ENCODE results near the gene EWSR1.

Gene EWSR1

DNA sequence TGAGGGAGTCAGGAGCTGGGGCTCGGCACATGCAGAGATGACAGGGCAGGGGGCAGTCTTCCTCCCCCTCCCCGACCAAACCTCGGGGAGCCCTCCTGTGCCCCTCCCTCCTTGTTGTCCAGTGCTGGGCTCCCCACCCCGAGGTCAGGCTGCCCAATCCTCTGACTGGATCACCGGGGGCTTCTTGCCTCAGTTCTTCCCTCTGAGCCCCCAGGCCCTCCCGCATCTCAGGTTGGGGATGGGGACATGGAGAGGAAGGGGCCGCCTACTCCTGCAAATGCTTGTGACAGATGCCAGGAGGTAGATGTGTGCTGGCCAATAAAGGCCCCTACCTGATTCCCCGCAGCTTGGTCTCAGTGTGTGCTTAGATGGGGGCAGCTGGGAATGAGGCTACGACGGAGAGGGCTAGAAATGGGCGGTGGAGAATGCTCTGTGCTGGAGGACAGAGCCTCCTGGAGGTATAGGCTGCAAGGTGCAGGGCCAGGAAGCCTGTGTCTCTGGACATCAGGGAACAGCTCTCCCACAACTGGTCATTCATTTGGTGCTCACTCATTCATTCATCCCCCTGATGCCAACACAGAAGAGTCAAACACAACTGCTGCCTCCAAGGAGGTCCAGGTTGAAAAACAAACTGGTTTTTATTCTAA is 8.7 kb upstream of the EWSR1 start:
- no peak overlapping the region for H3K18ac ChIP-seq (ENCODE audit: low read length)
- H3K36me3 ChIP-seq (ENCODE audit: control insufficient read depth, insufficient read depth, low read length) = peaks cover 4% of the 10 kb centered on the region
- no peaks in the 10 kb centered on the region for H3K79me2 ChIP-seq (ENCODE audit: control insufficient read depth, insufficient read depth, low read length)
- H2AK5ac ChIP-seq (ENCODE audit: low read length) = no peak overlapping the region
- no peak overlapping the region for H4K5ac ChIP-seq (ENCODE audit: low read length)
- no peaks in the 10 kb centered on the region for H3K27me3 ChIP-seq (ENCODE audit: insufficient read depth, low read length, poor library complexity)
- no peak overlapping the region for H2BK120ac ChIP-seq (ENCODE audit: low read depth, low read length)
- no peaks in the 10 kb centered on the region for H3K4me1 ChIP-seq (ENCODE audit: control insufficient read depth, low read depth, low read length)
- no peak overlapping the region for H3K4ac ChIP-seq (ENCODE audit: low read depth, low read length)
- no peak overlapping the region for H3K23ac ChIP-seq (ENCODE audit: low read length)
- no peak overlapping the region for H3K9ac ChIP-seq (ENCODE audit: low read length)
- H3K79me1 ChIP-seq (ENCODE audit: low read length) = peaks cover 2% of the 10 kb centered on the region
- no peak overlapping the region for H3K27ac ChIP-seq (ENCODE audit: low read depth, low read length)
- no peak overlapping the region for H3K56ac ChIP-seq (ENCODE audit: low read length)
- H3K4me3 ChIP-seq (ENCODE audit: low read length) = no peak overlapping the region
- whole genome bisulfite sequencing (ENCODE audit: extremely low coverage, insufficient coverage, low lambda C conversion rate) = no CpG with 5 or more reads among the region's 11 CpGs
- no peak overlapping the region for H4K8ac ChIP-seq (ENCODE audit: low read depth, low read length)
- H3K4me2 ChIP-seq (ENCODE audit: low read length) = no peak overlapping the region
- DNase-seq = peak; percentile 61
- no peak overlapping the region for H2BK15ac ChIP-seq (replicated peaks; ENCODE audit: low read depth)
- no peak overlapping the region for H2BK5ac ChIP-seq (ENCODE audit: low read length)

DNA sequence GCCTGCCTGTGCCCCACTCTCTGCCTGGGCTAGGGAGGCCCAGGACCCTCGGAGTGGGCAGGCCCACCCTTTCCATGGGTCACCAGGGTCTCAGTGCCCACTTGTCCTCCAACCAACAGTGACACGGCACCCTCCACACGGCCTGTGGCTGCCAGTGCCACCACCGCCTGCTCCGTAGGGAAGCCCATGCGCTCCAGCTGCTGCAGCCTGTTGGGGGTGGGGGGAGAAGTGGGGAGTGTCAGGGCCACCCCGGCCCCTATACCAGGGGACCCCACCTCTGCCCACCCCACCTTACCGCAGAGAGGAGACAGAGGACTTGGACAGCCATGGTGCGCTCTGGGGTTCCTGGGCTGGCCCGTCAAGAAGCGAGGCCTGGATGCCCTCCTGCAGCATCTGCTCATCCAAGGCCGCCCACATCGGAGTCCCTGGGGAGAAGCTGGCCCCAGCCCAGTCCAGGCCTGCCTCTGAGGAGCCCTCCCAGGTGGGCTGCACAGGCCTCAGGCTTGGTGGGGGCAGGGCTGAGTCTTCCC is 8.0 kb upstream of the EWSR1 start:
- Histone ChIP-seq H3K79me1 (ENCODE audit: low read length) (peaks cover 4% of the 10 kb centered on the region), H3K79me2 (ENCODE audit: control insufficient read depth, insufficient read depth, low read length) (no peaks in the 10 kb centered on the region), H2BK120ac (ENCODE audit: low read depth, low read length) (no peak overlapping the region), H3K27me3 (ENCODE audit: insufficient read depth, low read length, poor library complexity) (no peaks in the 10 kb centered on the region), H3K4me1 (ENCODE audit: control insufficient read depth, low read depth, low read length) (no peaks in the 10 kb centered on the region), H3K4me2 (ENCODE audit: low read length) (no peak overlapping the region), H3K27ac (ENCODE audit: low read depth, low read length) (no peak overlapping the region), H3K23ac (ENCODE audit: low read length) (no peak overlapping the region), H3K4ac (ENCODE audit: low read depth, low read length) (no peak overlapping the region), H4K5ac (ENCODE audit: low read length) (no peak overlapping the region), H3K56ac (ENCODE audit: low read length) (no peak overlapping the region), H3K9ac (ENCODE audit: low read length) (no peak overlapping the region), H3K36me3 (ENCODE audit: control insufficient read depth, insufficient read depth, low read length) (peaks cover 5% of the 10 kb centered on the region), H4K8ac (ENCODE audit: low read depth, low read length) (no peak overlapping the region), H2BK15ac (replicated peaks; ENCODE audit: low read depth) (no peak overlapping the region), H2BK5ac (ENCODE audit: low read length) (no peak overlapping the region), H3K18ac (ENCODE audit: low read length) (no peak overlapping the region), H3K4me3 (ENCODE audit: low read length) (no peak overlapping the region), H2AK5ac (ENCODE audit: low read length) (no peak overlapping the region)
- WGBS (ENCODE audit: extremely low coverage, insufficient coverage, low lambda C conversion rate) = no CpG with 5 or more reads among the region's 13 CpGs
- no peak for DNase-seq

- Histone ChIP-seq H4K5ac (ENCODE audit: low read length) (no peak overlapping the region), H2BK120ac (ENCODE audit: low read depth, low read length) (no peak overlapping the region), H3K27me3 (ENCODE audit: insufficient read depth, low read length, poor library complexity) (no peaks in the 10 kb centered on the region), H3K18ac (ENCODE audit: low read length) (no peak overlapping the region), H3K4me2 (ENCODE audit: low read length) (no peak overlapping the region), H4K8ac (ENCODE audit: low read depth, low read length) (no peak overlapping the region), H3K4ac (ENCODE audit: low read depth, low read length) (no peak overlapping the region), H2BK15ac (replicated peaks; ENCODE audit: low read depth) (no peak overlapping the region), H3K27ac (ENCODE audit: low read depth, low read length) (no peak overlapping the region), H3K79me2 (ENCODE audit: control insufficient read depth, insufficient read depth, low read length) (no peaks in the 10 kb centered on the region), H2AK5ac (ENCODE audit: low read length) (no peak overlapping the region), H3K23ac (ENCODE audit: low read length) (no peak overlapping the region), H3K4me3 (ENCODE audit: low read length) (no peak overlapping the region), H3K56ac (ENCODE audit: low read length) (no peak overlapping the region), H3K4me1 (ENCODE audit: control insufficient read depth, low read depth, low read length) (no peaks in the 10 kb centered on the region), H3K9ac (ENCODE audit: low read length) (no peak overlapping the region), H3K79me1 (ENCODE audit: low read length) (peaks cover 7% of the 10 kb centered on the region), H2BK5ac (ENCODE audit: low read length) (no peak overlapping the region), H3K36me3 (ENCODE audit: control insufficient read depth, insufficient read depth, low read length) (peaks cover 7% of the 10 kb centered on the region)
- no CpG with 5 or more reads among the region's 17 CpGs for WGBS (ENCODE audit: extremely low coverage, insufficient coverage, low lambda C conversion rate)
- no peak for DNase-seq
Observed at GRCh38 chr22:29260601-29261315, 7.3 kb upstream of the EWSR1 start.

GRCh38 chr22:29263791-29264276 is 4.2 kb upstream of the EWSR1 start:
- no peak for DNase-seq
- Histone ChIP-seq H3K27me3 (ENCODE audit: insufficient read depth, low read length, poor library complexity) (no peaks in the 10 kb centered on the region), H3K27ac (ENCODE audit: low read depth, low read length) (no peak overlapping the region), H3K79me2 (ENCODE audit: control insufficient read depth, insufficient read depth, low read length) (peaks cover 25% of the 10 kb centered on the region), H2BK120ac (ENCODE audit: low read depth, low read length) (no peak overlapping the region), H2BK5ac (ENCODE audit: low read length) (no peak overlapping the region), H3K4ac (ENCODE audit: low read depth, low read length) (no peak overlapping the region), H3K9ac (ENCODE audit: low read length) (no peak overlapping the region), H3K23ac (ENCODE audit: low read length) (no peak overlapping the region), H3K79me1 (ENCODE audit: low read length) (peaks cover 13% of the 10 kb centered on the region), H4K8ac (ENCODE audit: low read depth, low read length) (no peak overlapping the region), H2AK5ac (ENCODE audit: low read length) (no peak overlapping the region), H4K5ac (ENCODE audit: low read length) (no peak overlapping the region), H3K36me3 (ENCODE audit: control insufficient read depth, insufficient read depth, low read length) (peaks cover 10% of the 10 kb centered on the region), H3K4me2 (ENCODE audit: low read length) (no peak overlapping the region), H3K56ac (ENCODE audit: low read length) (no peak overlapping the region), H3K18ac (ENCODE audit: low read length) (no peak overlapping the region), H3K4me3 (ENCODE audit: low read length) (no peak overlapping the region), H2BK15ac (replicated peaks; ENCODE audit: low read depth) (no peak overlapping the region), H3K4me1 (ENCODE audit: control insufficient read depth, low read depth, low read length) (peaks cover 6% of the 10 kb centered on the region)
- no CpG with 5 or more reads among the region's 14 CpGs for WGBS (ENCODE audit: extremely low coverage, insufficient coverage, low lambda C conversion rate)

GRCh38 chr22:29265305-29265704 is 2.8 kb upstream of the EWSR1 start:
- Histone ChIP-seq H3K56ac (ENCODE audit: low read length) (no peak overlapping the region), H2BK120ac (ENCODE audit: low read depth, low read length) (no peak overlapping the region), H4K8ac (ENCODE audit: low read depth, low read length) (no peak overlapping the region), H3K23ac (ENCODE audit: low read length) (no peak overlapping the region), H2BK15ac (replicated peaks; ENCODE audit: low read depth) (no peak overlapping the region), H3K4me1 (ENCODE audit: control insufficient read depth, low read depth, low read length) (peaks cover 11% of the 10 kb centered on the region), H4K5ac (ENCODE audit: low read length) (no peak overlapping the region), H2AK5ac (ENCODE audit: low read length) (no peak overlapping the region), H3K9ac (ENCODE audit: low read length) (no peak overlapping the region), H3K4ac (ENCODE audit: low read depth, low read length) (no peak overlapping the region), H3K27ac (ENCODE audit: low read depth, low read length) (no peak overlapping the region), H3K36me3 (ENCODE audit: control insufficient read depth, insufficient read depth, low read length) (peaks cover 13% of the 10 kb centered on the region), H3K18ac (ENCODE audit: low read length) (no peak overlapping the region), H3K4me2 (ENCODE audit: low read length) (no peak overlapping the region), H3K79me2 (ENCODE audit: control insufficient read depth, insufficient read depth, low read length) (peaks cover 39% of the 10 kb centered on the region), H3K4me3 (ENCODE audit: low read length) (no peak overlapping the region), H3K27me3 (ENCODE audit: insufficient read depth, low read length, poor library complexity) (no peaks in the 10 kb centered on the region), H2BK5ac (ENCODE audit: low read length) (no peak overlapping the region), H3K79me1 (ENCODE audit: low read length) (peaks cover 13% of the 10 kb centered on the region)
- no CpG with 5 or more reads among the region's 7 CpGs for WGBS (ENCODE audit: extremely low coverage, insufficient coverage, low lambda C conversion rate)
- no peak for DNase-seq

Measured in mesendoderm (in vitro differentiated cells).